ENCODE results near the gene SMARCA4. TPM values are rescaled to one million over a fixed set of nuclear protein-coding genes. Genes with fewer than 3 reads are reported as not detected.
"Not testable (repeated sequence)": the region's sequence is repeated elsewhere in the genome, so short reads cannot be mapped to it uniquely, and the experiment has no call there.

The SMARCA4 gene
- total RNA-seq, 1 donor from 2014 or later: 63.5 TPM

DNA sequence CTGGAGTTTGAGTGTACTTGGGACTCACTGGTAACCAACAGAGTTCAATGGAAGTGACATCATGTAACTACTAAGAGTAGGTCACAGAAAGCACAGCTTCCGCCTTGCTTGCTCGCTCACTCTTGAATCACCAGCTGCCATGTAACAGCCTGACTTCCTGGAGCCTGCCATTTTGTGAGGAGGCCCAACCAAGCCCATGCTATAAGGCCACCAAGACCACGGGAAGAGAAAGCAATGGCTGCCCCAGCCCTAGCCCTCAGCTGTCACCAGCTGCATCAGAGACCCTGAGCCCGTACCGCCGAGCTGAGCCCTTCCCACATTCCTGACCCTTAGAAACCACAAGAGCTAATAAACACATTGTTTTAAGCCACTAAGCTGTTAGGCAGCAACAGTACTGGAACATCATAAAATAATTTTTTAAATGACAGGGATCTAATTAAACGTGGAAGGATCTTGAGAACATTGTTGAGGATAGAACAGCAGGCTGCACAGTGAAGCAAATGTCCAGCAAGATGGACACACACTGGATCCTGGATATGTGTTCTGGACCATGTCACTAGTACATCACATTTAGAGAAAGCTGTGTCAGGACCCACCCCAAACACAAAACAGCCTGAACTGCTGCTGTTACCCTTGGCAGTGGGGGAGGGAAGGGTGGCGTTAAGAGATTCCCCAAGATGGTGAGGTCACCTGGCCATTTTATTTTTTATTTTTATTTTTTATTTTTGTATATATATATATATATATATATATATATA is 106.7 kb downstream of the SMARCA4 start:
- DNase-seq: no peak

DNA sequence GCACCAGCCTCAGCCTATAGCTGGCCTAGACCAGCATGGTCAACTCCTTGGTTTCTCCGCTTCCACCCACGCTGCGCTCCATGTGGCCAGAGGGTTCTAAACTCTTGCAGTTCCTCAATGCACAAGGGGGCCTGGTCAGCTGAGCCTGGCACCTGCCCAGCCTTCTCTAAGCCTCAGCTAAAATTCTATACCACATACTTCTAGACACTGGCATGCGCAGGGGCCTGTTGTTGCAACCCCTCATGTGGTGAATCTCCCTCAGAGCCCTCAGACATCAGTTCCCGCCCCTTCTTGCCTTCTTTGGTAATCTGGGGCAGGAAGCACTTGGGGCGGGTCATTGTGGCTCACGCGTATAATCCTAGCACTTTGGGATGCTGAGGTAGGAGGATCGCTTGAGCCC is 108.7 kb downstream of the SMARCA4 start:
- DNase-seq: no peak

DNA sequence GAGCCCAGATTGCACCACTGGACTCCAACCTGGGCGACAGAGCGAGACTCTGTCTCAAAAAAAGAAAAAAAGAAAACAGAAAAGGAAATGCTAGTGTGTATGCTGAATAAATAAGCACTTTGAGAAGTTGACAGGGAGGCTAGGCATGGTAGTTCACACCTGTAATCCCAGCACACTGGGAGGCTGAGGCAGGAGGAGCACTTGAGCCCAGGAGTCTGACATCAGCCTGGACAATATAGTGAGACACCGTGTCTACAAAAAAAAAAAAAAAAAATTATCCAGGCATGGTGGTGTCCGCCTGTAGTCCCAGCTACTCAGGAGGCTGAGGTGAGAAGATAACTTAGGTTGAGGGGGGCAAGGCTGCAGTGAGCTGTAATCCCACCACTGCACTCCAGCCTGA is 109.3 kb downstream of the SMARCA4 start:
- no peak for DNase-seq

DNA sequence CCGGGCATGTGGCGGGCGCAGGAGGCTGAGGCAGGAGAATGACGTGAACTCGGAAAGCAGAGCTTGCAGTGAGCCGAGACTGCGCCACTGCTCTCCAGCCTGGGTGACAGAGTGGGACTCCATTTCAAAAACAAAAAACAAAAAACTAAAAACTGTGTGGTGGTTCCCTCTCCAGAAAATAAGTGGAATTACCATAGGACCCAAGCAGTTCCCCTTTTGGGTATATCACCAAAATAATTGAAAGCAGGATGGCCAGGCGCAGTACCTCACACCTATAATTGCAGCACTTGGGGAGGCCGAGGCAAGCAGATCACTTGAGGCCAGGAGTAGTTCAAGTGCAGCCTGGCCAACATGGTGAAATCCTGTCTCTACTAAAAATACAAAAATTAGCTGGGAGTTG is 112.7 kb downstream of the SMARCA4 start:
- DNase-seq: no peak

DNA sequence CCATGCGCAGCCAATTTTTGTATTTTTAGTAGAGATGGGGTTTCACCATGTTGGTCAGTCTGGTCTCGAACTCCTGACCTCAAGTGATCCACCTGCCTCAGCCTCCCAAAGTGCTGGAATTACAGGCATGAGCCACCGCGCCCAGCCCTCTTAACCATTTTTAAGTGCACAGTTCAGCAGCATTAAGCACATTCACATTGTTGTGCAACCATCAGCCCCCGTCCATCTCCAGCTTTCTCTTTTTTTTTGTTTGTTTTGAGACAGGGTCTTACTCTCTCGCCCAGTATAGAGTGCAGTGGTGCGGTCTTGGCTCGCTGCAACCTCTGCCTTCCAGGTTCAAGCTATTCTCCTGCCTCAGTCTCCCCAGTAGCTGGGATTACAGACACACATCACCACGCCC is 116.0 kb downstream of the SMARCA4 start:
- DNase-seq: not testable (repeated sequence)

DNA sequence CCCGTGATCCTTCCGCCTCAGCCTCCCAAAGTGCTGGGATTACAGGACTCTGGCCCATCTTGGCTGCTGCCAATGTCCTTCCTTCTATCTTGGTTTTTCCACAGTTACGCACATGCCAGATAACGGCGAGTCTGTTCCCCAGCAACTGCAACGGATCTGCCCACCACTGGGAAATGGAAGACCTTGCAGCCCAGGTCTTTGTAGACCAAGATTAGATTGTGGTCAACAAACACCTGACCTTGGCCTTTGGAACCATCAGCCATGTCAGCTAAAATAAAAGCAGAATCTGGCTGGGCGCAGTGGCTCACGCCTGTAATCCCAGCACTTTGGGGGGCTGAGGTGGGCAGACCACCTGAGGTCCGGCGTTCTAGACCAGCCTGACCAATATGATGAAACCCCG is 118.1 kb downstream of the SMARCA4 start:
- DNase-seq: no peak

DNA sequence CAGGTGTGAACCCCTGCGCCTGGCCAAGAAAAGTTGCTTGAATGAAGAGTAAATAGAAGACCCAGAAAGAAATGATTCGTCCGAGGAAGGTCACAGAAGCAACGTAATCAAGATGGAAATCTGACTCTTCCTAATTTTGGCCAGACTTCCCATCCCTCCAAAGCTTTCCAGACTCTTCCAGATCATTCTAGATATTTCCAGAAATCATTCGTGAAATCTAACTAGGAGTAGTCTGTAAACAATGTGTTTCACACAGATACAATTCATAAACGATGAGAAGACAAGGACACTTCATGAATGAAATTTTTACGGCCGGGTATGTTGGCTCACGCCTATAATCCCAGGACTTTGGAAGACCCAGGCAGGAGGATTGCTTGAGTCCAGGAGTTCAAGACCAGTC is 119.2 kb downstream of the SMARCA4 start:
- no peak for DNase-seq

DNA sequence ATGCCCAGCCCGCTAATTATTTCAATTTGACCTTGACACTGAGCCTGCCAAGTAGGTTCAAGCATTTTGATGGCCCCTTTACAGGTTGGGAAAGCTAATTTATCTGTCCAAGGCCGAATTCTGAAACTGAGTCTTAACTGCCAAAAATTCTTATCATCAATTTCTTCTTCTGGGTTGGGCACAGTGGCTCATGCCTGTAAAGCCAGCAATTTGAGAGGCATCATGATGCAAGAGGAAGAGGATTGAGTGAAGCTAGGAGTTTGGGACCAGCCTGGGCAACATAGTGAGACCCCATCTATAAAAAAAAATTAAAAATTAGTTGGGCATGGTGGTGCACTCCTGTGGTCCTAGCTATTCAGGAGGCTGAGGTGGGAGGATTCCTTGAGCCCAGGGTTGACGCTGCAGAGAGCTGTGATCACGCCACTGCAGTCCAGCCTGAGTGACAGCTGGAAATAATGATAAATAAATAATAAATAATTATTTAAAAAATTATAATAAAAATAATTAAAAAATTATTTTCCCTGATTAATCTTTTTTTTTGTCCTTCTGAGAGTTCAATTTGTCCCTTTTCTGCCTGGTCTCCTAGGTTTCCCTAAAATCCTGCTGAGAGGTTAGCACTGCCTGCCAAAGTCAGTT is 127.2 kb downstream of the SMARCA4 start:
- no peak for DNase-seq

DNA sequence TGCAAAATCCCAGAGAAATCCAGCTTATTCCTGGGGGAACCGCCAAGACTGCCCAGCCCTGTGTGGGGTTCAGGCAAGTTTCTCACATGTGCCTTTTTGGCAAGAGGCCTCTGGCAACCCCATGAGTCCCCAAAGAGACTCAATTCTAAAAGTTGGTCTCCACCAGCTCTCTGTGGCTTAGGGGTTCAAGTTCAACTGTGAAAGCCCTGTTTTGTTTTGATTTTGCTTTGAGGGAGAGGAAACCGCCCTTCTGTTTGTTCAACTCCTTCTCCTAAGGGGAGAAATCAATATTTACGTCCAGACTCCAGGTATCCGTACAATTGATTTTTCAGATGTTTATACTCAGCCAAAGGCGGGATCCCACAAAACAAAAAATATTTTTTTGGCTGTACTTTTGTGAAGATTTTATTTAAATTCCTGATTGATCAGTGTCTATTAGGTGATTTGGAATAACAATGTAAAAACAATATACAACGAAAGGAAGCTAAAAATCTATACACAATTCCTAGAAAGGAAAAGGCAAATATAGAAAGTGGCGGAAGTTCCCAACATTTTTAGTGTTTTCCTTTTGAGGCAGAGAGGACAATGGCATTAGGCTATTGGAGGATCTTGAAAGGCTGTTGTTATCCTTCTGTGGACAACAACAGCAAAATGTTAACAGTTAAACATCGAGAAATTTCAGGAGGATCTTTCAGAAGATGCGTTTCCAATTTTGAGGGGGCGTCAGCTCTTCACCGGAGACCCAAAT is 127.8 kb downstream of the SMARCA4 start:
- DNase-seq: peak; percentile 68

DNA sequence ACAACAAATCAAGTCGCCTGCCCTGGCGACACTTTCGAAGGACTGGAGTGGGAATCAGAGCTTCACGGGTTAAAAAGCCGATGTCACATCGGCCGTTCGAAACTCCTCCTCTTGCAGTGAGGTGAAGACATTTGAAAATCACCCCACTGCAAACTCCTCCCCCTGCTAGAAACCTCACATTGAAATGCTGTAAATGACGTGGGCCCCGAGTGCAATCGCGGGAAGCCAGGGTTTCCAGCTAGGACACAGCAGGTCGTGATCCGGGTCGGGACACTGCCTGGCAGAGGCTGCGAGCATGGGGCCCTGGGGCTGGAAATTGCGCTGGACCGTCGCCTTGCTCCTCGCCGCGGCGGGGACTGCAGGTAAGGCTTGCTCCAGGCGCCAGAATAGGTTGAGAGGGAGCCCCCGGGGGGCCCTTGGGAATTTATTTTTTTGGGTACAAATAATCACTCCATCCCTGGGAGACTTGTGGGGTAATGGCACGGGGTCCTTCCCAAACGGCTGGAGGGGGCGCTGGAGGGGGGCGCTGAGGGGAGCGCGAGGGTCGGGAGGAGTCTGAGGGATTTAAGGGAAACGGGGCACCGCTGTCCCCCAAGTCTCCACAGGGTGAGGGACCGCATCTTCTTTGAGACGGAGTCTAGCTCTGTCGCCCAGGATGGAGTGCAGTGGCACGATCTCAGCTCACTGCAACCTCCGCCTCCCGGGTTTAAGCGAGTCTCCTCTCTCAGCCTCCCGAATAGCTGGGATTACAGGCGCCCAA is 128.6 kb downstream of the SMARCA4 start, which contains the start of gene LDLR:
Gene LDLR, plus strand, starts transcription at position 210 of the 760 bp plus-strand sequence. Its CDS starts 86 bp downstream, at position 296.
- peak; percentile 93 for DNase-seq

DNA sequence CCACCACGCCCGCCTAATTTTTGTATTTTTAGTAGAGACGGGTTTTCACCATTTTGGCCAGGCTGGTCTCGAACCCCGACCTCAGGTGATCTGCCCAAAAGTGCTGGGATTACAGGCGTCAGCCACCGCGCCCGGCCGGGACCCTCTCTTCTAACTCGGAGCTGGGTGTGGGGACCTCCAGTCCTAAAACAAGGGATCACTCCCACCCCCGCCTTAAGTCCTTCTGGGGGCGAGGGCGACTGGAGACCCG is 129.1 kb downstream of the SMARCA4 start:
- DNase-seq: not testable (repeated sequence)

DNA sequence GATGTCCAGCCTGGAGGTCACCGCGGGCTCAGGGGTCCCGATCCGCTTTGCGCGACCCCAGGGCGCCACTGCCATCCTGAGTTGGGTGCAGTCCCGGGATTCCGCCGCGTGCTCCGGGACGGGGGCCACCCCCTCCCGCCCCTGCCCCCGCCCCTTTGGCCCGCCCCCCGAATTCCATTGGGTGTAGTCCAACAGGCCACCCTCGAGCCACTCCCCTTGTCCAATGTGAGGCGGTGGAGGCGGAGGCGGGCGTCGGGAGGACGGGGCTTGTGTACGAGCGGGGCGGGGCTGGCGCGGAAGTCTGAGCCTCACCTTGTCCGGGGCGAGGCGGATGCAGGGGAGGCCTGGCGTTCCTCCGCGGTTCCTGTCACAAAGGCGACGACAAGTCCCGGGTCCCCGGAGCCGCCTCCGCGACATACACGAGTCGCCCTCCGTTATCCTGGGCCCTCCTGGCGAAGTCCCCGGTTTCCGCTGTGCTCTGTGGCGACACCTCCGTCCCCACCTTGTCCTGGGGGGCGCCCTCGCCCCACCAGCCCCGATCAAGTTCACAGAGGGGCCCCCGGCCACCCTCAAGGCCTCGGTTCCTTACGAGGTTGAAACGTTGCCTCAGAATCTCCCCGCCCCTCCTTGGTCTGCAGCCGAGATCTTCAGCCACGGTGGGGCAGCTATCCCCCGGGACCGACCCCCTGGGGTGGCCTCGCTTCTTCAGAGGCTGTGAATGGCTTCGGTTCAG is 129.6 kb downstream of the SMARCA4 start:
- DNase-seq: peak; percentile 95

DNA sequence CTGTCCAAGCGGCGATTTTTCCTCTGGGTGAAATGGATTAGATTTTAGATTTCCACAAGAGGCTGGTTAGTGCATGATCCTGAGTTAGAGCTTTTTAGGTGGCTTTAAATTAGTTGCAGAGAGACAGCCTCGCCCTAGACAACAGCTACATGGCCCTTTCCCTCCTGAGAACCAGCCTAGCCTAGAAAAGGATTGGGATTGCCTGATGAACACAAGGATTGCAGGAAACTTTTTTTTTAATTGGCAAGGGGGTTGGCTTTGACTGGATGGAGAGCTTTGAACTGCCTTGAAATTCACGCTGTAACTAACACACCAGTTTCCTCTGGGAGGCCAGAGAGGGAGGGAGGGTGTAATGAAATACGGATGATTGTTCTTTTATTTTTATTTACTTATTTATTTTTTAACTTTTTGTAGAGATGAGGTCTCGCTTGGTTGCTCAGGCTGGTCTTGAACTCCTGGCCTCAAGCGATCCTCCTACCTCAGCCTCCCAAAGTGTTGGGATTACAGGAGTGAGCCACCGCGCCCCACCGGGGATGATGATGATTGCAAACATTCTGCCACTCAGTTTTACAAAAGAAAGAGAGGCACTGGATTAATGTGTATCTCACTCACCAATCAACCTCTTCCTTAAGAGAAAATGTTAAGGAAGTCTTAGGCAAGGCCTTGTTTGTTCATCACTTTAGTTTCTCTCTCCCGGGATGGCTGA is 130.3 kb downstream of the SMARCA4 start:
- DNase-seq: no peak

DNA sequence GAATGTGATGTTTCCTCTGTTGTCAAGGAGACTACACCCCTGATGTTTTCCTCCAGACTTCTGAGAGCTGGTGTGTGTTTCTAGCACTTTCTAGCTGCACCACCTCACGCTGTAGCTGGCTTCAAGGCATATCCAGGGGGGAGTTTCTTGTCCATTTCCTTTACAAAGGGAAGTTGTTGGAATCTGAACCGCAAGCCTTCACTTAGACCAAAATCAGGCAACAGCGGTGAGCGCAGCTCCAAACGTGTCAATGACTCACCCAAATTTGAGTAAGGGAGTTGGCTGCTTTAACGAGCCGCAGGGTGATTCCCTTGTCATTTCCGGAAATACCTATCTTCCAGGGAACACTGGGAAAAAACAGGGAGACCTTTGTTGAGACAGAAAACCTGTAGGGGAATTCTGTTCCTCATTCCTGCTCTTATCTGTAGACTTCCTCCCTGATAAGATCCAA is 130.9 kb downstream of the SMARCA4 start:
- peak; percentile 73 for DNase-seq

DNA sequence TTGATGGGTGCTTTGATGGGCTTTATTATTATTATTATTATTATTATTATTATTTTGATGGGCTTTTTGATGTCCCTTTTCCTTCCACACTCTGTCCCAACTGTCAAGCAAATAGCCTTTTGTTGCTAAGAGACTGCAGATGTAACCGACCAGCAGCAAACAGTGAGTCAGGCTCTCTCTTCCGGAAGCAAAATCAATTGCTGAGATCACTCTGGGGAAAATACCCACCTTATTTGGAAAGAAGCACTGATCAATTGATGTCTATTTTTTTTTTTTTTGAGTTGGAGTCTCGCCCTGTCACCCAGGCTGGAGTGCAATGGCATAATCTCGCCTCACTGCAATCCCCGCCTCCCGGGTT is 131.3 kb downstream of the SMARCA4 start:
- peak; percentile 60 for DNase-seq

DNA sequence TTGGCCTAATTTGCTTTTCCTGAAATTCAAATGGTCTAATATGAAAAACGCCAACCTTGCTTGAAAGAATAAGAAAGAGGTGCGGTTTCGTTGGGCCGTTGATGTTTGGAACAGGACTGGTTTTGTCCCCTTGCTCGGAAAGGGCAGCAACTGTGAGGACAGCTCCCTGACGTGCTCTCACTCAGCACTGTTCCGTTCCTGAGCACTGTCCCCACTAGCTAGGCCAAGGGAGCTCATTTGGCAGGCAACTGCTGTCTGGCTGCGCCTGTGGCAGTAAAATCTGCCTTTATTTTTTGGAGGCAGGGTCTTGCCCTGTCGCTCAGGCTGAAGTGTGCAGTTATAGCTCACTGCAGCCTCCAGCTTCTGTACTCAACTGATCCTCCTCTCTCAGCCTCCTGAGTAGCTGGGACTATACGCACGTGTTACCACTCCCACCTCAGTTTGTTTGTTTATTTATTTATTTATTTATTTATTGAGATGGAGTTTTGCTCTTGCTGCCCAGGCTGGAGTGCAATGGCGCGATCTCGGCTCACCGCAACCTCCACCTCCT is 132.9 kb downstream of the SMARCA4 start:
- no peak for DNase-seq

DNA sequence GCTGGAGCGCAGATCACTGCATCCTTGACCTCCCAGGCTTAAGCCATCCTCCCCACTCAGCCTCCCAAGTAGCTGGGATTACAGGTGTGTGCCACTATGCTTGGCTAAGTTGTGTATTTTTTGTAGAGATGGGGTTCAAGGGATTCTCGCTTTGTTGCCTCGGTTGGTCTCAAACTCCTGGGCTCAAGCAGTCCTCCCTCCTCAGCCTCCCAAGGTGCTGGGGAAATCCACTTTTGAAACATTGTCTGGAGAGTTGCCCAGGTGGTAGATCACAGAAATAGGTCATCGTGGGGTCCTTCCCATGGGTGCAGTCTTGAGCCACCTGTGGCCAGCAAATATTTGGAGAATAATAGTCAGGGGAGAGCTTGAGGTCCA is 133.7 kb downstream of the SMARCA4 start:
- no peak for DNase-seq

DNA sequence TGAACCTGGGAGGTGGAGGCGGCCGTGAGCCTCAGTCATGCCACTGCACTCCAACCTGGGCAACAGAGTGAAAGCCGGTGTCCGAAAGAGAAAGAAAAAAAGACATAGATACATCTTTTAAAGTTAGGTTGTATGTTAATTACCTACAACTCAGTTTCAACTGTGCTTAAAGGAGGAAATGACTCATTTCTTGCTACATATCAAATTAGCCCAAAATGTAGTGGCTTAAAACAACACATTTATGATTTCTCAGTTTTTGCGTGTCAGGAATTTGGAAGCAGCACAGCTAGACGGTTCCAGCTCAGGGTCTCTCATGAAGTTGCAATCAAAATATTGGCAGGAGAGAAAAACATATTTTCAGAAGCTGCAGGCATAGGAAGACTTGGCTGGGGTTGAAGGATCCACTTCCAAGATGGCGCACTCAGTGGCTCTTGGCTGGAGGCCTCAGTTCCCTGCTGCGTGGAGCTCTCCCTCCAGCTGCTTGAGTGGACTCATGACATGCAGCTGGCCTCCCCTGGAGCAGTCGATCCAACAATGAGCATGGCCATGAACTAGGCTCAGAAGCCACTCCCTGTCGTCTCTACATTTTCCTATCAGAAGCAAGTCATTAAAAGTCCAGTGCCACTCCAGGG is 135.5 kb downstream of the SMARCA4 start:
- DNase-seq: peak; percentile 93

DNA sequence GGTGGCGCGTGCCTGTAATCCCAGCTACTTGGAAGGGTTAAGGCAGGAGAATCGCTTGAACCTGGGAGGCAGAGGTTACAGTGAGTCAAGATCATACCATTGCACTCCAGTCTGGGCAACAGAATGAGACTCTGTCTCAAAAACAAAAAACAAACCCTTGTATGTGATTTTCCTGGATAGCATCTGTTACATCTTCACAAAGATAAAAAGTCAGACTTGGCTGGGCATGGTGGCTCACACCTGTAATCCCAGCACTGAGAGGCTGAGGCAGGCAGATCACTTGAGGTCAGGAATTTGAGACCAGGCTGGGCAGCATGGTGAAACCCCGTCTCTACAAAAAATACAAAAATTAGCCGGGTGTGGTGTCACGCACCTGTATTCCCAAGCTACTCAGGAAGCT is 136.5 kb downstream of the SMARCA4 start:
- not testable (repeated sequence) for DNase-seq

DNA sequence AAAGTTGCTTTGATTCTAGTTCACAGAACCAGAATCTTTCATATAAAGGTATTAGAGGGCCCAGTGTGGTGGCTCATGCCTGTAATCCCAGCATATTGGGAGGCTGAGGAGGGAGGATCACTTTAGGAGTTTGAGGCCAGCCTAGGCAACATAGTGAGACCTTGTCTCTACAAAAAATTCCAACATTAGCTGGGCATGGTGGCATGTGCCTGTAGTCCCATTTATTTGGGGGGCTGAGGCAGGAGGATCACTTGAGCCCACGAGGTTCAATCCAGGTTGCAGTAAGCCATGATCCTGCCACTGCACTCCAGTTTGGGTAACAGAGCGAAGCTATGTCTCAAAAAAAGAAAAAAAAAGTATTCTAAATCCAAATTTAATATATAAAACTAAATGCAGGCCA is 137.5 kb downstream of the SMARCA4 start:
- no peak for DNase-seq

DNA sequence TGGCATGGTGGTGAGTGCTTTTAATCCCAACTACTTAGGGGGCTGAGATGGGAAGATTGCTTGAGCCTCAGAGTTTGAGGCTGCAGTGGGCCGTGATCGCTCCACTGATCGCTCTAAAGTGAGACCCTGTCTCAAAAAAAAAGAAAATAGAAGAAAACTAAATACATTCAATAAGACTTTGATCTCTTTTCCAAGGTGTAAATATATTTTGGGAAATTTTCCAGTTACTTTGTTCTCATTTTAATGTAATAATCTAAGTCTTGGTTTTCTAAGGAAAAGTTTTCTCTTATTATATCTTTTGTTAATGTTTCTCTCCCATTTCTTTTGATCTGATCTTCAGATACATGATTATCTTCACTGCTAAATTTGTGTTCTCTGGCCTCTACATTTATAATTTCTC is 138.0 kb downstream of the SMARCA4 start:
- no peak for DNase-seq
